PFSK-1 (cell line): ENCODE results near the gene SRP19.

Experiments
- POLR2AphosphoS5 ChIP-seq: IDR thresholded peaks from 2 replicates; pipeline ENCODE4 v1.6.1; 2012; ENCODE audit warnings: low read depth, mild to moderate bottlenecking, control low read depth, low read length, moderate library complexity
- REST ChIP-seq, 2 experiments: IDR thresholded peaks; 2 replicates each; pipeline versions ENCODE4 v1.6.1 to v1.8.0; 2011 to 2012; ENCODE audit warnings: low read depth in 2 of 2, low read length in 2 of 2, control low read depth in 1 of 2, inconsistent platforms in 1 of 2, mild to moderate bottlenecking in 1 of 2, moderate library complexity in 1 of 2; ENCODE audit not compliant: insufficient read depth in 1 of 2
- TAF1 ChIP-seq: IDR thresholded peaks from 2 replicates; pipeline ENCODE4 v1.6.1; 2012; ENCODE audit warnings: low read length, control low read depth, borderline replicate concordance; ENCODE audit not compliant: insufficient read depth

GRCh38 chr5:112902561-112902960 is 41.5 kb downstream of the SRP19 start:
- TF ChIP-seq POLR2AphosphoS5 (no peak), TAF1 (no peak), REST (IDR thresholded peaks at IDR 0.05; ENCODE audit: insufficient read depth in 1 of 2, low read depth in 2 of 2, low read length in 2 of 2) (no peak)
